Omental fat pad (tissue), 4 donors: Measurements from ENCODE around the gene FAM50A. TPM values are rescaled to one million over a fixed set of nuclear protein-coding genes. Genes with fewer than 3 reads are reported as not detected.

Source experiments
- ATAC-seq: fragments of 150-250 bp; one replicate; pipeline ENCODE4 v1.9.1; 2016; ENCODE audit warnings: mild to moderate bottlenecking, moderate library complexity; ENCODE audit not compliant: low FRiP score
- DNase-seq: peaks from one replicate; pipeline ENCODE4 v3.0.0-alpha.2; 2019; ENCODE audit warnings: low spot score
- total RNA-seq, 4 donors: library from RNA; depleted of rRNA; stranded (reverse); fragments of >200 nt; gene quantifications; one replicate each; pipeline ENCODE4 v1.1.0, GENCODE V29; 2016
- TF ChIP-seq, protein P1 (sequence below), 3 donors: fragments of 450-650 bp; IDR thresholded peaks; one replicate each; pipeline ENCODE4 v1.5.1; 2016 to 2017; ENCODE audit warnings: antibody characterized with exemption in 3 of 3, mild to moderate bottlenecking in 3 of 3, moderate library complexity in 2 of 3

FAM50A gene
- total RNA-seq, 4 donors from 2014 or later, result 49.2 to 83.2 (median 74.9) TPM

DNA sequence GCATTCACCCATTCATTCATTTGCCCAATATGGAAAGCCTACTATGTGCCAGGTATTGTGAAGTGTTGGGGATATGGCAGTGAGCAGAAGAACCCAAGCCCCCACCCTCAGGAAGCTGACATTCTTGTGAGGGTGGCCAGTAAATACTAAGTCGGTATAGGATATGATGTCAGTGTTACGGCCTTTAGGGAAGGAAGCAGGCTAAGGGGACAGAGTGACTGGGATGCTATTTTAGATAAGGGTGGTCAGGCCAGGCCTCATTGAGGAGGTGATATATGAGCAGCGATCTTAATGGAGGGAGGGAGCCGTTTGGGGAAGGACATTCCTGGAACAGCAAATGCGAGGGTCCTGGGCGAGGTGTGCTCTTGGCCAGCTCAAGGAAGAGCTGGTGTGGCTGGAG is 13.5 kb upstream of the FAM50A start:
- TF ChIP-seq, protein P1, sequence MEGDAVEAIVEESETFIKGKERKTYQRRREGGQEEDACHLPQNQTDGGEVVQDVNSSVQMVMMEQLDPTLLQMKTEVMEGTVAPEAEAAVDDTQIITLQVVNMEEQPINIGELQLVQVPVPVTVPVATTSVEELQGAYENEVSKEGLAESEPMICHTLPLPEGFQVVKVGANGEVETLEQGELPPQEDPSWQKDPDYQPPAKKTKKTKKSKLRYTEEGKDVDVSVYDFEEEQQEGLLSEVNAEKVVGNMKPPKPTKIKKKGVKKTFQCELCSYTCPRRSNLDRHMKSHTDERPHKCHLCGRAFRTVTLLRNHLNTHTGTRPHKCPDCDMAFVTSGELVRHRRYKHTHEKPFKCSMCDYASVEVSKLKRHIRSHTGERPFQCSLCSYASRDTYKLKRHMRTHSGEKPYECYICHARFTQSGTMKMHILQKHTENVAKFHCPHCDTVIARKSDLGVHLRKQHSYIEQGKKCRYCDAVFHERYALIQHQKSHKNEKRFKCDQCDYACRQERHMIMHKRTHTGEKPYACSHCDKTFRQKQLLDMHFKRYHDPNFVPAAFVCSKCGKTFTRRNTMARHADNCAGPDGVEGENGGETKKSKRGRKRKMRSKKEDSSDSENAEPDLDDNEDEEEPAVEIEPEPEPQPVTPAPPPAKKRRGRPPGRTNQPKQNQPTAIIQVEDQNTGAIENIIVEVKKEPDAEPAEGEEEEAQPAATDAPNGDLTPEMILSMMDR (IDR thresholded peaks at IDR 0.05), result no peak
- DNase-seq (no peak), ATAC-seq (no peak)

DNA sequence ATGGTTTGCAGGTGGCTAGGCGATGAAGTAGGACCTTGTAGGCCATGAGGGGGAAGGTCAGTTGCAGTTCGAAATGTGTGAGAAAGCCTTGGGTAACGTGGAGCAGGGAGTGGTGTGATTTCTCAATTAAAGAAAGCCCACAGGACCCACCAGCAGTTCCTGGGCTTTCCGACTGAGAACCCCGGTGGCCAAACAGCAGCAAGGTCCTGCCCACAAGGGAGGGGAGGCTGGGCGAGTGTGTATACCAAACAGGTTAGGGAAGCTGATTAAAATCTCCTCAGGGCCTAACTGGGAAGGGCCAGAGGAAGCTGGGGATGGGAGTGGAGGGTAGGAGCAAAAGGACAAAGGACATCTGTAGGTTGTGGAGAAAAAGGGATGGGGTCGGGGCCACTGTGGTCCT is 13.0 kb upstream of the FAM50A start:
- DNase-seq, result no peak
- TF ChIP-seq, protein P1 (IDR thresholded peaks at IDR 0.05), result no peak
- ATAC-seq, result no peak

DNA sequence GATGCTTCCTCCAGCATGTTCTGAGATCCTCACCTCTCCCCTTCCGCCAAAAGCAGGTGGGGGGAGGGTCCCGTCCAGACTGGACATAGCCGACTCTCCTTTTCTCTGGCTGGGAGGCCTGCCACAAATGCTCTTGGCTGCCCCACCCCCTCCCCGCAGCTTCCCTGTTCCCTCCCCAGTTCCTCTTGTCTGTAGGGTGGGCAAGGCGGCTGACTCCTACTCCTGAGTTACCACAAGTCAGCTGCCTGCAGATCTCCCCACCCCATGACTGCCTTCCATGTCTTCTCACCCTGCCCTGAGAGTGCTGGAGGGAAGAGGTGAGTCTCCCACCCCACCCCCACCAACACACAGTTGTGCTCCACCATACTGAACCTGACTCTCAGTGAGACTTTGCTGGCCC is 12.6 kb upstream of the FAM50A start:
- TF ChIP-seq, protein P1 (IDR thresholded peaks at IDR 0.05), result no peak
- DNase-seq (no peak), ATAC-seq (no peak)

DNA sequence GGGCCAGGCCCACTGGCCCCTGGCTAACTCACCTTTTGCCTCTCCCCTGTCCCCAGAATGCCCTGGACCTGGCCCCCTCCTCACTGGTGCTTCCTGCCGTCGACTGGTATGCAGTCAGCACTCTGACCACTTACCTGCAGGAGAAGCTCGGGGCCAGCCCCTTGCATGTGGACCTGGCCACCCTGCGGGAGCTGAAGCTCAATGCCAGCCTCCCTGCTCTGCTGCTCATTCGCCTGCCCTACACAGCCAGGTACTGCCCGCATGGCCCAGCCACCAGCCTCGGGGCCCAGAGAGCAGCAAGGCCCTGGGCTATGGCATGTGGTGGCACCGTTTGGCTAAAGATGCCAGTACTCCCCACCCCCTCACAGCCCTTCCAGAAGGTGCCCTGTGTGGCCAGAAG is 11.7 kb upstream of the FAM50A start:
- no peak for ATAC-seq
- TF ChIP-seq, protein P1 (IDR thresholded peaks at IDR 0.05), result no peak
- no peak for DNase-seq

GRCh38 chrX:154433605-154434004 is 10.3 kb upstream of the FAM50A start:
- ATAC-seq (no peak), DNase-seq (no peak)
- TF ChIP-seq, protein P1 (IDR thresholded peaks at IDR 0.05), result no peak

GRCh38 chrX:154434394-154435168 is 9.4 kb upstream of the FAM50A start:
- DNase-seq, result no peak
- TF ChIP-seq, protein P1 (IDR thresholded peaks at IDR 0.05), result no peak
- no peak for ATAC-seq

DNA sequence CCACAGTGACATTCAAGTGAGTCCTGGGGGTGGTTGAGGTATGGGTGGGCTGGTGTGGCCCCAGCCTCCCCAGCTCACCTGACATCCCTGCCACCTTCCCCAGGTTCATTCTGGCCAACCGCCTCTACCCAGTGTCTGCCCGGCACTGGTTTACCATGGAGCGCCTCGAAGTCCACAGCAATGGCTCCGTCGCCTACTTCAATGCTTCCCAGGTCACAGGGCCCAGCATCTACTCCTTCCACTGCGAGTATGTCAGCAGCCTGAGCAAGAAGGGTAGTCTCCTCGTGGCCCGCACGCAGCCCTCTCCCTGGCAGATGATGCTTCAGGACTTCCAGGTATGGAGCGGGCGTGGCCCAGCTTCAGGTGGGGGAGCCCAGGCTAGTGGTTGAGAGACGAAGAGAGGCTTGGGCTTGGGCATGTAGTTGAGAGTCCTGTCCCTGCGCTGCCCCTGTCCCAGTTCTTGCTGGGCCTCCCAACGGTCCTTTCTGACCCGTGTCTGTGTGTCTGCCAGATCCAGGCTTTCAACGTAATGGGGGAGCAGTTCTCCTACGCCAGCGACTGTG is 8.7 kb upstream of the FAM50A start:
- ATAC-seq, result no peak
- TF ChIP-seq, protein P1 (IDR thresholded peaks at IDR 0.05), result no peak
- no peak for DNase-seq
